Astrocyte (in vitro differentiated cells and primary cell): Measurements from ENCODE around the gene FAM174B. TPM values are rescaled to one million over a fixed set of nuclear protein-coding genes. Genes with fewer than 3 reads are reported as not detected.

ENCODE experiments used
- DNase-seq: peaks from one replicate; pipeline ENCODE4 v3.0.0-alpha.2; 2010; ENCODE audit warnings: low read depth
- FAIRE-seq: peaks from 2 replicates; lab custom pipeline; 2011; peaks lifted over from hg19 to GRCh38; lab: Jason Lieb, UNC
- H2AFZ ChIP-seq: 2 replicates; pipeline ENCODE4 v1.6.0; 2012; ENCODE audit warnings: low read depth, low read length, inconsistent platforms
- H3K27ac ChIP-seq: 2 replicates; pipeline ENCODE4 v1.5.1; 2011; ENCODE audit warnings: low read depth, low read length, inconsistent platforms
- H3K27me3 ChIP-seq: 2 replicates; pipeline ENCODE4 v1.6.0; 2011; ENCODE audit warnings: low read length, inconsistent platforms; ENCODE audit not compliant: insufficient read depth
- H3K36me3 ChIP-seq: 2 replicates; pipeline ENCODE4 v1.5.1; 2011; ENCODE audit warnings: low read length, inconsistent platforms; ENCODE audit not compliant: insufficient read depth
- H3K4me1 ChIP-seq: 2 replicates; pipeline ENCODE4 v1.5.1; 2011; ENCODE audit warnings: low read length, inconsistent platforms; ENCODE audit not compliant: insufficient read depth
- H3K4me2 ChIP-seq: 2 replicates; pipeline ENCODE4 v1.6.0; 2012; ENCODE audit warnings: low read length, inconsistent platforms
- H3K4me3 ChIP-seq: 2 replicates; pipeline ENCODE4 v1.5.1; 2011; ENCODE audit warnings: low read depth, mild to moderate bottlenecking, low read length, inconsistent platforms; ENCODE audit not compliant: insufficient read depth
- H3K79me2 ChIP-seq: 2 replicates; pipeline ENCODE4 v1.6.0; 2012; ENCODE audit warnings: mild to moderate bottlenecking, low read length, inconsistent platforms; ENCODE audit not compliant: insufficient read depth
- H3K9ac ChIP-seq: 2 replicates; pipeline ENCODE4 v1.6.0; 2012; ENCODE audit warnings: mild to moderate bottlenecking, low read length, inconsistent platforms
- H3K9me3 ChIP-seq: 2 replicates; pipeline ENCODE4 v1.5.1; 2012; ENCODE audit warnings: low read depth, mild to moderate bottlenecking, low read length, inconsistent platforms; ENCODE audit not compliant: insufficient read depth
- H4K20me1 ChIP-seq: 2 replicates; pipeline ENCODE4 v1.6.0; 2012; ENCODE audit warnings: low read length, inconsistent platforms; ENCODE audit not compliant: insufficient read depth
- H3K27ac Mint-ChIP-seq: one replicate; pipeline ENCODE4 v1.8.0; 2021; ENCODE audit warnings: mild to moderate bottlenecking, mixed read lengths; ENCODE audit not compliant: unreplicated experiment
- H3K27me3 Mint-ChIP-seq: one replicate; pipeline ENCODE4 v1.8.0; 2021; ENCODE audit warnings: low read depth, mixed read lengths; ENCODE audit not compliant: unreplicated experiment
- H3K36me3 Mint-ChIP-seq: one replicate; pipeline ENCODE4 v1.8.0; 2021; ENCODE audit warnings: low read depth, mixed read lengths; ENCODE audit not compliant: unreplicated experiment
- H3K4me1 Mint-ChIP-seq: one replicate; pipeline ENCODE4 v1.8.0; 2021; ENCODE audit warnings: low read depth, mixed read lengths; ENCODE audit not compliant: unreplicated experiment
- H3K4me3 Mint-ChIP-seq: one replicate; pipeline ENCODE4 v1.8.0; 2021; ENCODE audit warnings: mild to moderate bottlenecking, moderate library complexity, mixed read lengths; ENCODE audit not compliant: unreplicated experiment
- H3K9me3 Mint-ChIP-seq: one replicate; pipeline ENCODE4 v1.8.0; 2021; ENCODE audit warnings: mild to moderate bottlenecking, mixed read lengths; ENCODE audit not compliant: unreplicated experiment
- CTCF ChIP-seq: IDR thresholded peaks from 2 replicates; pipeline ENCODE4 v1.5.1; 2011; ENCODE audit warnings: low read depth, mild to moderate bottlenecking, inconsistent platforms, low read length, moderate library complexity; ENCODE audit not compliant: insufficient read depth
- EZH2 ChIP-seq: IDR thresholded peaks from 2 replicates; pipeline ENCODE4 v1.6.1; 2012; ENCODE audit warnings: mild to moderate bottlenecking, low read length, inconsistent platforms; ENCODE audit not compliant: insufficient read depth
- total RNA-seq: library from RNA; stranded (reverse); gene quantifications from 2 replicates; pipeline ENCODE4 v1.2.1, GENCODE V29; 2021

The FAM174B gene
- total RNA-seq, 1 donor from 2014 or later = 11.2 TPM

DNA sequence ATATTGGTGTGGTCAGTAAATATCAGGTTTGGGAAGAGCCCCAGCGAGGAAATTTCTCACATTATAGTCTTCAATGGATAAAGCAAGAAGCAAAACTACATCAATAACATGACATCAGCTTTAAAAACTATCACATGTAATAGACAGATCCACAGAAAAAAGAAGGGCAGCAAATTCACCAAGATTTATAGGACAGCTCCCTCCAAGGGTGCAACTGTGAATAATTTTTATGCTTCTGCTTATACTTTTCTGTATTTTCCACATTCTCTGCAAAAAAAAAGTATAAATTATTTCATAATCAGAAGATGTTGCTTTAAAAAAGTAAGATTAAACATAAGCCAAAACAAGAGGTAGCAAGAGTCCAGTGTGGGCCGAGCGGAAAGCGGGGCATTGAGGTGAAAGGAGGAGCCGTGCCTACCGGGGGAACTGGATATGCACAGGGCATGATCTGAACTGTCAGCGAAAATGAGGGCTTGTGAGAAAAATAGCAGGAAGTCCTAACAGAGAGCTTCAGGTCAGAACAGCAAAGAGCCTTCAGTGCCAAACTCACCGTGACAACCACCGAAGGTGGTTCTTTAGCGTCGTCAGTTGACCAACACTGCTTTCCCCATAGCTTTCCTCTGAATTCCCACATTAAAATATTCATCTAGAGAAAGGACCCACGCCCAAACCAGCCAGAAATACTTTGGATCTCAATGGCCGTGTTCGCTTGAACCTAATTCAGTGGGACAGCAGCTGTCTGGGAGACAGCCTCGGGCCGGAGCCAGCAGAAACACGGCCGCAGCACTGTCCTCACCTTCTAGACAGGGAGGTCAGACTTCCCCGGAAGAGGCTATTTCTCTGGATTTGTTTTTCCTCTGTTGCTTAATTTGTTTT is 59.8 kb downstream of the FAM174B start:
- Histone ChIP-seq H3K27me3 (peaks cover 7% of the 10 kb centered on the region), H3K4me2 (no peak overlapping the region), H4K20me1 (no peaks in the 10 kb centered on the region), H3K9ac (no peak overlapping the region), H3K36me3 (no peaks in the 10 kb centered on the region), H3K79me2 (no peaks in the 10 kb centered on the region), H2AFZ (no peak overlapping the region), H3K4me1 (peaks cover 9% of the 10 kb centered on the region), H3K9me3 (no peaks in the 10 kb centered on the region), H3K27ac (no peak overlapping the region), H3K4me3 (no peak overlapping the region)
- Mint-ChIP-seq H3K36me3 (peaks cover 4% of the 10 kb centered on the region), H3K4me1 (peaks cover 8% of the 10 kb centered on the region), H3K9me3 (no peaks in the 10 kb centered on the region), H3K4me3 (no peak overlapping the region), H3K27ac (no peak overlapping the region), H3K27me3 (peaks cover 21% of the 10 kb centered on the region)
- TF ChIP-seq EZH2 (no peak), CTCF (no peak)
- FAIRE-seq (no peak), DNase-seq (no peak)

- DNase-seq (no peak), FAIRE-seq (no peak)
- H4K20me1 ChIP-seq = no peaks in the 10 kb centered on the region
- no peaks in the 10 kb centered on the region for H3K36me3 ChIP-seq
- H3K9me3 ChIP-seq = no peaks in the 10 kb centered on the region
- H2AFZ ChIP-seq = no peak overlapping the region
- H3K4me1 ChIP-seq = no peaks in the 10 kb centered on the region
- no peak overlapping the region for H3K27ac ChIP-seq
- H3K4me3 ChIP-seq = no peak overlapping the region
- no peak overlapping the region for H3K4me2 ChIP-seq
- H3K9ac ChIP-seq = no peak overlapping the region
- Mint-ChIP-seq H3K27me3 (peaks cover 17% of the 10 kb centered on the region), H3K9me3 (no peaks in the 10 kb centered on the region), H3K36me3 (peaks cover 3% of the 10 kb centered on the region), H3K27ac (no peak overlapping the region), H3K4me1 (no peaks in the 10 kb centered on the region), H3K4me3 (no peak overlapping the region)
- peaks cover 7% of the 10 kb centered on the region for H3K27me3 ChIP-seq
- no peaks in the 10 kb centered on the region for H3K79me2 ChIP-seq
- no peak for TF ChIP-seq CTCF
- no peak for TF ChIP-seq EZH2
Observed at GRCh38 chr15:92591275-92591674, 64.3 kb downstream of the FAM174B start.

DNA sequence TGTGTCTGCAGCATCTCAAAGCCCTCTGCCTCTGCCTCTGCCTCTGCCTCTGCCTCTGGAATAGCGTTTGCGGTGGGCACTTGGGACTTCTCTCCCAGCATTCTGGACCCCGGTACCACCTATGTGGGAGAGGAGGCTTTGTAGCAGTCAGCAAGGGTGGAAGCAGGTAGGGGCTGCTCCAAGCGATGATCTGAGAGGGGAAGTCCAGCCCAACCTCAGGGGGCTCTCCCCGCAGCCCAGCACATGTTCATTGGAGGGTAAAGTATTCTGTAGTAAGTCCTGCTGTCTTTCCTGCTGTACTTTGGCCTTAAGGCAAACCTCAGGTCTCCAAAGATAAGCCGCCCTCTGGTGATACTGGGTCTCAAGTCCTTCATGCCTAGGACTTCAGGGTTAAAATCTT is 68.6 kb downstream of the FAM174B start:
- no peaks in the 10 kb centered on the region for H4K20me1 ChIP-seq
- Mint-ChIP-seq H3K27me3 (peaks cover 37% of the 10 kb centered on the region), H3K9me3 (peaks cover 2% of the 10 kb centered on the region), H3K27ac (no peak overlapping the region), H3K36me3 (peaks cover 3% of the 10 kb centered on the region), H3K4me3 (no peak overlapping the region), H3K4me1 (no peaks in the 10 kb centered on the region)
- no peak overlapping the region for H3K27ac ChIP-seq
- H3K9me3 ChIP-seq = no peaks in the 10 kb centered on the region
- H3K36me3 ChIP-seq = no peaks in the 10 kb centered on the region
- TF ChIP-seq CTCF = no peak
- no peak for TF ChIP-seq EZH2
- H3K4me2 ChIP-seq = no peak overlapping the region
- H3K4me3 ChIP-seq = no peak overlapping the region
- H3K79me2 ChIP-seq = no peaks in the 10 kb centered on the region
- no peaks in the 10 kb centered on the region for H3K27me3 ChIP-seq
- DNase-seq (no peak), FAIRE-seq (no peak)
- no peak overlapping the region for H2AFZ ChIP-seq
- no peaks in the 10 kb centered on the region for H3K4me1 ChIP-seq
- H3K9ac ChIP-seq = no peak overlapping the region
